ENCODE results near the gene ABCC8.

The ABCC8 gene

DNA sequence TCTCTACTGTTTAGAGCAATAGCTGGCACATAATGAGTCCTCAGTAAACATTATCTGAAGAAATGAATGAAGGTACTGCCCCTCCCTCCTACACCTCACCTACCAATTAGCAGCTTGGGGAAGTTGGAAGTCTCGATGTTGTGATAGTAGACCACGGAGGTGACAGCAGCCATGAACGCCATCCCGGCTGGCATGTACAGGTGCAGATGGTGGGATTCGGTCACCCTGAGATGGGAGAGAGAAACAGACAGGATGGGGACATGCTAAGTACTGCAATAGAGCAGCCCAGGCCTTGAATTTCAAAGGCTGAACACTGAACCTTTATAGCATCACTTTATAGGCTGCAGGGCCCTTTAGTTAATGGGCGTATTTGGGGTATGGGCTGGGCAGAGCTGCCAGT, 6.6 kb downstream of the ABCC8 start:
- DNase-seq (ENCODE audit: low spot score) = no peak

DNA sequence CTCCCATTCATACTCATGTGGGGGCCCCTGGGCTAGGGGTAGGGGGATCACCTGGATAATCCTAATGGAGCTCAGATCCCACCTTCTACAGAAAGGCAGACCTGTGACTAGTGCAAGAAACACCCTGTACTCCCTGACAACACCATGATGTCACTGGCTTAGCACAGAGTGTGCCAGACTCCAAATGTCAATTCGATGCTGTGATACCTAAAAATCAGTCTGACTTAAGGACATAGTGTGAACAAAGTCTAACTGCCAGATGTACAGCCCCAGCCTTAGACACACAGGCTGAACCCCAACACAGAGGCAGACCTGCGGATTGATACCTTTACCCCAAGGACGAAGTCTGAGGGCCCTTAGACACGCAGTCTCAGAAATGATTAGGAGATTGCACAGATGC, 8.5 kb downstream of the ABCC8 start:
- DNase-seq (ENCODE audit: low spot score) = no peak

DNA sequence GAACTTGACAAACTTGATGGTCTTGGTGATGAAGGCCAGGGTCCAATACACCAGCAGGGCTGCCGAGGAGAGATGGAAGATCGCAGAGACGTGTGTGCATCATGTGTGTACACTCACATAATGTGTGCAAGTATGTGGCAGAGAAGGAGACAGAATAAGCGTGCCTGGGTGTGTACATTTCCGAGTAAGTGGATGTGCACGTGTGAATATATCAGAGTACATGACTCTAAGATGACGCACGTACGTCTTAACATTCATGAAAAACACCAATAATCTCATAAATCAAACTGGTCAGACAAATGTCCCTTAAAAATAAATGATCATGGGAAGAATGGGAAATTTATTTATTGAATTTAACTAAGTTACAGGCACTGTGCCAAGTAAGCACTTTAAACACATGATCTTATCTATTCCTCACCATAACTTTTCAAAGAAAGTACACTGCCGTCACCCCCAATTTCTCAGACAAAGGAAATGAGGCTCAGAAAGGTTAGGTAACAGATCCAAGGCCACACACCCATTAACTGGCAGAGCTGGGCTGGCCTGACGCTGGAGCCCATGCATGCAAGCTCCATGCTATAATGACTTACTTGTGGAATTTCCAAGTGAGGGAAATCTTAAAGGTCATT, 13.0 kb downstream of the ABCC8 start:
- no peak for DNase-seq (ENCODE audit: low spot score)

DNA sequence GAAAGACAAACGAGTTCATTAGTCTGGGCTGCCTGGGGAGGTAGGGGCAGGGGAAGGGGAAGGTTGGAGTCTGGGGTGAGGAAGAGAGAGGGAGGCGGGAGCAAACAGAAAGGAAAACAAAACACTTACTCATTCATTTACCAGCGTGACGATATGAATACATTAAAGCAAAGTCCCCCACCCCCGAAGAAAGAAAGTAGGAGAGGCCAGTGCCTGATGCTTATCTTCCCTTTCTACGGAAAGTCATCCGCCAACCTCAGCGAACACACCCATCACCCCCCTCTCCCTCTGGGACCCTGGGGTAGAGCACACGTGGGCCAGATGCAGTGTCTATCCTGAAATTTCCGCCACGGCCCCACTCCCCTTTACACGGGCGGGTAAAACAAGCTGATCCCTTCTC, 13.7 kb downstream of the ABCC8 start:
- DNase-seq (ENCODE audit: low spot score) = no peak

DNA sequence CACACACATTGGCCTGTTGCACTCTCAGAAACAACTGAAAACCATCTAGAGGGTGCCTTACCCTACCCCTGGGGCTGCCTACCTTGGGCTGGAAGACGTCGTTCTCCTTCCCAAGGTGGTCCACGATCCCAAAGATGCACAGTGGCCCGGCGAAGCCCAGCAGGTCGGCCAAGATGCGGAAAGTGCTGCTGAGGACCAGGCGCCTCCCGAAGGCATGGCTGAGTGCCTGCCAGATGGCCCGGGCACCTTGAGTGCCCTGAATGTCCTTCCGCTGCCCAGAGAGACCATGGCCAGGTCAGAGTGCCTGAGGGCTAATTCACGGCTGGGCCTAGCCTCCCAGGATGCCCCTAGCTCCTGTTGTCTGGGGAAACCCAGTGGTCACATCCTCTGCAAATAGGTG, 16.2 kb downstream of the ABCC8 start:
- no peak for DNase-seq (ENCODE audit: low spot score)

DNA sequence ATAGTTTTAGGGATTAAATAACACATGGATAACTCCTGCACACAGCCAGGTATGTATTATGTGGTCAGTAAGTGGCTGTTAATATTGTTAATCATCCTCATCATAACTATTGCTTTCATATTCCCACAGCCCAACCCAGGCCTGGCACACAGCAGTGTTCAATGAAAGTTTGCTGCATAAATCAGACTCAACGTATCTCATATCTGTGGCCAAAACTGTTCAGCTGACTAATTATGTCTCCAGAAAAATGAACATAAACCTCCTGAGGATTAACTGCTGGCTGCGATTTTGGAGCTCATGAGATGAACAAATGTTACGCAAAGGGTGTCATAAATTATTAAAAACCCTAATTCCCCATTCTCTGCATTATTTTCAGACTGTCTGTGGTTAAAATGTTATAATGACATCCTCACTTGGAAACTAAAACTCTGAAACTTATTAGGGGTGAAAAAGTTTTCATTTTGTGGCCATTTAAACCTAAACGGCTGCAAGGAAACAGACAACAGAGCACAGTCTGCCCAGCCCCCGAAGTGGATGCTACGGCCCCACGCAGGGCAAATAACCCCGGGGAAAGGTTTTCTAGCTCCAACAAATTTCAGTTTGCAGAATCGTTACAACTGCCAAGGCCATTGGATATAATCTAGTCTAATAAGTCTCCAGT, 17.3 kb downstream of the ABCC8 start:
- no peak for DNase-seq (ENCODE audit: low spot score)

DNA sequence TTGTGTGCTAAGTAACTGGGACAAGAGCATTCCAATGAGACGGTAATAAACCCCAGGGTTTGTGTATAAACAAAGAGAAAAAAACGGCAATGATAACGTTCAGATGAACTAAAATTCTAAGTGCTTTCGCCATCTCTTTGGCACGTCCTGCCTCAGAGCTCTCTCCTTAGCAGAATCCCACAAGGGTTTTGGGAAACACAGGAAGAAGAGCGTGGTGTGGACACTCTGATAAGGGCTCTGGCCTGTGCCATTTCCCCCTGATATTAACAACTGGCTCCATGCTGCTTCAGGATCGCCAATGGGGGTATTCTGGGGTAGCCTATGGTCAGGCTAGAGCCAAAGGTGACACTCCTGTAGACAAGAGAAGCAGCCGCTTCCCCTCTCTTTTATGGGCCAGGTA, 18.4 kb downstream of the ABCC8 start:
- DNase-seq (ENCODE audit: low spot score) = no peak

DNA sequence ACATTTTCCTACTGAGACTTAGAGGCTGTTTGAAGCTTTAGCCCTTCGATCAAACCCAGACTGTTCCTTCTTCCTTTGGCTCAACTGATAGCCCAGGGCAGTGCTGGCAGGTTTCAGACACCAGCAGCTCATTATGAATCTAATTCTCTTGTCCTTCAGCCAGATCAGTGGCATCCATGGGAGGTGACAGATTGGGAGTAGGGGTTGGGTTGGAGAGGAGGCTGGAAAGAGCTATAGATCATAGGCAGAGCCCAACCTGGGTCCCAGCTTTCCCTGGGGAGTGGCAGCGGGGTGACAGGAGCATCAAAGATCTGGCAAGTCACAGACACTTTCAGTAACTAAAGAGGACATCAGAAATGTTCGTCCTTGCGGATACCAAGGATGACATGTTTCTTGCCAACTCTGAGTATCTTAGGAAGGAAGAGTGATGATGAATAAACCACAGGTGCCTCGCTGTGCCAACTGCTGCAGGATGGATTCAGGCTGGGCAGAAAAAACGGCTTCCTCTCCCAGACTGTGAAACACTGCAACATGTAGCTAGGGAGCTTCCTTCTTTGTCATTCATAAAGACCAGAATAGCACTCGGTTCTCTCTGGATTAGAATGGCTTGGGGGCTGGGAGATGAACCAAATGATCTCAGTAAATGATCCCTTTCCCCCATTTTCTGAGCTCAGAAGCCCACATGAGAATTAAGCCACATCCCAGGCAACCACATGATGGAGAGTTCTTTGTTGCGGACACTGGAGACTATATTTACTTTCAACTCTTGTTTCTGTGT, 19.1 kb downstream of the ABCC8 start:
- DNase-seq (ENCODE audit: low spot score) = no peak

DNA sequence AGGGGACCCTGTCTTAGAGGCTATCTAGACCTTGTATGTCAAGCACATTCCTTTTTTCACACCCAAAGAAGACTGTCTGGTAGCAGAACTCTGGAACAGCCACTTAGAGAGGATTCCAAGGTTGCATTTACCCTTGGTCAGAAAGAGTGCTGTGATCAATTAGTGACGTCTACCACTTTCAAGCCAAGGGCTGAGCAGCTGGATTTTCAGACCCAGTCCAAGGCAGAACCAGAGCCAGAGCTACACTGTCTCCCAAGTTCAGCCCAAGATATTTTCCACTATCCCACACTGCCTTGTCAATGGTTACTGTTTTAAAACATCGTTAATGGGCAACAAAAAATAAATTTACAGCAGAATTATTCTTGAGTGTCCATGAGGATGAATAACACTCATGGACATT, 24.0 kb downstream of the ABCC8 start:
- no peak for DNase-seq (ENCODE audit: low spot score)

DNA sequence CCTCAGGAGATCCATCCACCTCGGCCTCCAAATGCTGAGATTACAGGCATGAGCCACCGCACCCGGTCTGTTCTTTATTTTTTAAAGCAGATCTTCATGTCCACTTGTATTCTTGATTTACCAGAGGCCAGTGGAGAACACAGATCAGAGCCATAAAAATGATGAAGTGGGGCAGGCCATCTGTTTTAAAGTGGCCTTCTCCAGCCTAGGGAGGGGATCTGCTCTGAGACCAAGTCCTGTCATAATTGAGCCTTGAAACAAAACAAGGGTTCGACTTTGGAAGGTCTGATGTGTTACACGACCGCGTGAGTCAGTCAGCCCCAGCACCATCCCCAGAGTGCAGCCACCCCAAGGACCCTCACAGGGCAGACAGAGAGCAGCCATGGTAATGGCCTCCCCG, 27.5 kb downstream of the ABCC8 start:
- no peak for DNase-seq (ENCODE audit: low spot score)

DNA sequence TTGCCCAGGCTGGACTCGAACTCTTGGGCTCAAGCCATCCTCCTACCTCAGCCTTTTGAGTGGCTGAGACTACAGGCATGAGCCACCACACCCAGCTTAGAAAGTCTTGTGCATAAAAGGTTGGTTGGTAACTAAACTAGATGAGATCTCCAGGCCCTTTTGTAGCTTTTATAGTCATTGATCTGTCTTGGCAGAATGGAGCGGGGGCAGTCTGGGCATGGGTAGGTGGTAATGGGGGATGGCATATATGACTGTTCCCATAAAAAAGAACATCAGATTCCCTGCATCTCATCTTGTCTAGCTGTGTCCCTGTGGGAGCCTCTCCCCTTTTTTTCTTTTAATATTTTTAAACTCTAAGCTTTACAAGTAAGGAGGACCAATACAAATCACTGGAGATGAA, 30.2 kb downstream of the ABCC8 start:
- no peak for DNase-seq (ENCODE audit: low spot score)

DNA sequence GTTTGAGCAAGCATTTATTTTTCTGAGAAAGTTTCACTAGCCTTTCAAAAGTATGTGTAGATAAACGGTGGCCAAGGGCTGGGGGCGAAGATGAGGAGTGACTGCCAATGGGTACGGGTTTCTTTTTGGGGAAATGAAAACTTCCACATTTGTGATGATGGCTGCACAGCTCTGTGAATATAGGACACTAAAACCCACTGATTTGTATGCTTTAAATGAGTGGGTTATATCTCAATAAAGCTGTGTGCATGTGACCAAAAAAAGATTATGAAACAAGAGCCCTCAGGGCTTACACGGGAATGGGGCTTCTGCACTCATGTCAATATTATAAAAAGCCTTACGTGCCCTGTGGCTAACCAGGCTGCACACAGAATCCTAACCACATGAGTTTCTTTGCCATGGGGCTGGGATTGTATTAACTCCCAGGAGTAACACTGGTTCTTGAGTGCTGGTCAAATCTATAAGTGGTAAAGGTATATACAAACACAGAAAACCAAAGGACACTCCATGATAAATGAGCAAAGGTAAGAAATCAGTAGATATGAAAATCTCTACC, 31.3 kb downstream of the ABCC8 start:
- DNase-seq (ENCODE audit: low spot score) = no peak

DNA sequence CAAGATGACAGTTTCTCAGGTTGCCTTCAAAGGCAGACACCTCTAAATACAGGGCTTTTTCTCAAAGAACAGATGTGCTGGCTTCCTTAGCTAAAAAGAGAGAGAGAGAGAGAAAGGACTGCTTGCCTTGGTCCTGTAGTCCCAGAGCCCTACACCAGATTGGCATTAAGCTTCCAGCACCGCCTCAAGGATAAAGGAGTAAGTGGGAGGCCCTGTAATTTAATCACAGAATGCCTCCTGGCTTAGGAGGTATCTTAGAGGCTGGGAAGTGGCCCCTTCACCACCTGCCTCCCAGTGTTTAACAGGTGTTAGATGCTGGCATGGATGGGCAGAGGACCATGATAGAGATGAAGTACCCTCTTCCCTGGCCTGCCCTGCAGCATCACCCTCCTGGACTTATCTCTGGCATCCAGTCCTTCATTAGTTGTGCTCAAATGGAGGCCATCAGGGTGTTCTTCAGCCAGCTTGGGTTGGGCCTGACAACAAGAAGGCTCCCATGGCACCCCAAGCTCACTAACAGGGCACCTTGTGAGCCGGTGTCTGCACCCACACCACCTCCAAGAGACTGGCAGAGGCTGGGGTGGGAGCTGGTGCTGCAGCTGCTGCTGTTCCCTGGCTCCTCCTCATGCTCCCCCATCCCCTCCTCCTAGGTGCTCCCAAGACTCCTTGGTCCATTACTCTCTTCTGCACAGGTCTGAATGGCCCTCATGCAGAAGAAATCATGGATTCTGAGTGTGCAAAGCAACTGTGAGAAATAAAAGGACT, 32.5 kb downstream of the ABCC8 start:
- no peak for DNase-seq (ENCODE audit: low spot score)

DNA sequence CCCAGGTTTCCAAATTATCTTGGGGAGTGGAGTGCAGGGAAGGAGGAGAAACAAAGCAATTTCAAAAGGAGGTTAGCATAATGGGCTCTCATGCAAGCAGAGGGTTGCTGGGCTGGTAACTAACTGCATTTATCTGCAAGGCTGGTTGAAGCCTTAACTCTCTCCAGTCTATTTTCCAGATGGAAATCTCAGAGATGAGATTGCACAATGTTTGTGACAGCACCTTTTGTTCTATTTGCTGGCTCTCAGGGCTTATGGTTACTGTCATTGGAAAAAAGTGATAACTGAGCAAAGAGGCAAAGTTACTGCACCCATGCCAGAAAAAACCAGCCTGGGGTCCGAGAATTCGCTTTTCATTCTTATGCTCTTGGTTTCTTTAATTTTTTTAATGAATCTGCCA, 33.2 kb downstream of the ABCC8 start:
- no peak for DNase-seq (ENCODE audit: low spot score)

DNA sequence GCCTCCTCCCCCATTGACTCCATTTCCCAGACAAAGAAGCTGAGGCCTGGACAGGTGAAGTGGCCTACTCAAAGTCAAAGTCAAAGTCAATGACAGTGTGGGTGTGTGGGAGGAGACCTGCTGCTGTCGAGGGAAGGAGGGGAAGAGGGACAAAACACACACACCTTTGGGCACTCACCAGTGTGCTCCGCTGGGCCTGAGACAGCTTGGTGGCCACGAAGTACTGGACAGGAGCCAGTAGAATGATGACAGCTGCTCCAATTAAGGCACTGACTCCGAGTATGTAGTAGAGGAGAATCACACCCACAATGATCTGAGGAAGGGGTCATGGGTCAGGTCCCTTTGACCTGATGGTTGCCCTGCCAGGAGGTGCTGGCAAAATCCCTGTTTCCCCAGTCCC, 33.6 kb downstream of the ABCC8 start:
- no peak for DNase-seq (ENCODE audit: low spot score)

DNA sequence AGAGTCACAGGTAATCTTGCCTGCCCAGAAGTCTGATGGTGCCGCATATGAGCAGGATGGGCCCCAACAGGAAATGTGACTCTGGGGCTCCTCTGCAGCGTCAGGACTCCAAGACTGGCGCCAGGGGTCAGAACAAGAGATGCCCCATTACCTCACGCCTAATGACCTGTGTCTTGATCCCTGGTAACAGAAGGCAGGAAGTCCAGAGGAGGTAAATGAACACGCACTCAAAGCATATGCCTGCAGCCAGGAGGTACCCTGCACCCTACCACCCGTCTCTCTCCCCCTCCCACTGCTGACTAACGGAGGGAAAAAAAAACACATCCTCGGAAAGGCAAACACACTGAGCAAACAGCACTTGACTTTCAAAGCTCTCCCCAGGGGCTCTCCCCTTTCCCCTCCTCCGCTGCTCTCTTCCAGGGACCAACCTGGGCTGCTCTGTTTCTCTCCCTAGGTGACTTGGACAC, 37.3 kb downstream of the ABCC8 start:
- DNase-seq (ENCODE audit: low spot score) = no peak

DNA sequence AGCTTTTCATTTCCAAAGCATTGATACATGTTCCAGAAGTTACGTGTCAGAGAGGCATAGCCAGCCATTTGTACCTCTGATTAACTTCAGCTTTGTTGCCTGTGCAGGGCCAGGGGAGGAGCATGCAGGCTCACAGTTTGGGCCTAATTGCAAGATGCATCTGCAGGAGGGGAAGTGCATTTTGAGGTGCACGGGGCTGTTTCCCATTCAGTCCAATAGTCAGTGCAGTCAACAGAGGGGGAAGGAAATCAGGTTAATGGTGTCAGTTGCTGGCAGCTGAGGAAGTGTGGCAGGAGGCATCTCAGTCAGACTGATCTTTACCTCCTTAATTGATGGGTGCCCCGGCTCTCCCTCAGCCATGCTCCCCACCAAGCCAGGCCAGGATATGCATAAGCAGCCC, 39.3 kb downstream of the ABCC8 start:
- no peak for DNase-seq (ENCODE audit: low spot score)

DNA sequence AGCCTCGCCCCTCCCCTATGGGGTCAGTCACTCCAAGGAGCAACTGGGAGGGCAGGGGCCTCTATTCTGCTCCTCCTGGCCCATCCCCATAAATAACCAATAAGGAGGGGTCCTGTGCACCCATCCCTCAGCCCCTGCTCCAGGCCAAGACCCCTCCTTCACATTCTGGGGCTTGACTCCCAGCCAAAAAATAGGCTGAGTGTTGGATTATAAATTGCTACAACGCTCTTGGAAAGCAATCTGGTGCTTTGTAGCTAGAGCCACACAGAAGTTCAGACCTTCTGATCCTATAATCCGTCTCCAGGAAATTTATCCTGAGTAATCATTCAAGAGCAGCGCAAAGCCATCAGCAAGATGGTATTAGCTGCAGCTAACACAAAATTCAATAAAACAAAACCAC, 42.5 kb downstream of the ABCC8 start:
- no peak for DNase-seq (ENCODE audit: low spot score)

DNA sequence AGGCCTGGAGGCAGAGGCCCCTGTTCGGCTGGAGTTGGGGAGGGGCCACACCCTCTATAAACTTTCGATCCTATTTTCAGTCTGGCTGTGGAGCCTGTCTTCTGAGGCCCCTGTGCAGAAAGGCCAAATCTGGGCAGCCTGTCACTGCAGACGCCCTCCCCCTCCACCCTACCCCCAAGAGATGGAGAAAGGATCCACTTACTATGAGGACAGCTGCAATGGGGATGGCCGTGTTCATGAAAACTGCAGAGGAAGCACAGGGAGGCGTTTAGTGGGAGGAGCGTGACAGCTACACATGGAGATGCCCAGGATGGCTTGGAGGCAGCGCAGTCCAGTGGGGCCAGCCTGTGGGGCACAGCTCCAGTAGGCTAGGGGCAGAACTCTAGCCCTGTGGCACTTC, 44.6 kb downstream of the ABCC8 start:
- DNase-seq (ENCODE audit: low spot score) = no peak

DNA sequence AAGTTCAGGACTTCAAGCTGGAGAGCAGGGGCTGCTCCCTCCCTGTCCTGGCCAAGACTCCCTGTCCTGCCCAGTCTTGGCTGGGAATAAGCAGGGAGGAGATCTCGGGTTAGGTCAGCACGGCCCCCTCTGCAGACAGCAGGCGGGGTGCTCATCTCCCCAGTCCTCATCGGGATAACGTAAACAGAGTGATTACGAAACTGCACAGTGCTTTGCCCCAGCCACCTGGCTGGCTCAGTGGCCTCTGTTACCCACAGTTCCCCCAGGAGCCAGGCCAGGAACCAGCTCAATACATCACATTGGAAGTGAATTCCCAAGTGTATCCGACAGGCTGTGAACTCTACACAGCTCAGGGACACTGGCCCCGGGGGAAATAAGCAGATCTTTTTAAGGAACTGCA, 45.5 kb downstream of the ABCC8 start:
- DNase-seq (ENCODE audit: low spot score) = no peak

DNA sequence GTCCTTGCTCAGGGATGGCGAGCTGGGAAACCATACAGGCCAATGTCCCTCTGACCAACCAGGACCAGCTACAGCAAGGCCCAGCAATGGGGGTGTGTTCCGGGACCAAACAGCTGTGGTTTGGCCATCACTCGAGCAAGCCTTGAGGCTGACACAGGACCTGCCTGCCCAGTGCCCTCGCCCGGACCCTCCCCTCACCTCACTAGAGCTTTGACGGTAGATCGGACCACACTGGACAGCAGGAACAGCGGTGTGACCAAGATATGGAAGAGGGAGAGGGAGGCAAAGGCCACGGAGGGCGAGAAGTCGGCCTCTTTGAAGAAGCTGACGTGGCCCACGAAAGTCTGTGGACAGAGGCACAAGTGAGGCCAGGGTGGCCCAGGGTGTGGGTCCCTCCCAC, 46.0 kb downstream of the ABCC8 start:
- DNase-seq (ENCODE audit: low spot score) = no peak

DNA sequence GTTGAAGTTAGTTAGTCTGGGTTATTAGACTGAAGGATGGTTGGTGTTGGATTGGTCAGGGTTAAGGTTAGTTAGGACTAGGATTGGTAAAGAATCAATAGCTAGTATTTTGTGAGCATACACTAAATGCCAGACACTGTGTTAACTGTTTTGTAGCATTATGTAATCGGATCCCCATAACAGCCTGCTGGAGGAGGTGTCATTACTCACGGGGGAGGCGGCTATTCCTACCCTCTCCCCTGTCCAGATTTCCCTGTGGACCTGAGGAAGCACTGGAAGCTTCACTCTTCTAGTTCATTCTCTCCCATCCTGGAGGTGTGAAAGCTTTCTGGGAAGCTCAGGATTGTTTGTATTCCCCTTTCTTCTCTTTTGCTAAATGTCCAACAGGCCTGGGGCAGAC, 47.7 kb downstream of the ABCC8 start:
- no peak for DNase-seq (ENCODE audit: low spot score)
